B cell (primary cell): Measurements from ENCODE around the gene B3GLCT. TPM values are rescaled to one million over a fixed set of nuclear protein-coding genes. Genes with fewer than 3 reads are reported as not detected.

ENCODE experiments used
- ATAC-seq: fragments of 200-7000 bp; cut with Tn5 transposase; one replicate; pipeline ENCODE4 v1.10.0; 2021; ENCODE audit warnings: low read depth, mild to moderate bottlenecking, moderate number of reproducible peaks, moderate library complexity
- CTCF ChIA-PET: fragments of 350-600 bp; sonication (Branson Sonifier 250); formaldehyde crosslinking; loops from one replicate; lab custom pipeline; 2021; ENCODE audit warnings: antibody characterized with exemption, inconsistent platforms; lab: Charles Lee
- POLR2A ChIA-PET: fragments of 350-600 bp; sonication (Branson Sonifier 250); formaldehyde crosslinking; loops from one replicate; lab custom pipeline; 2021; ENCODE audit warnings: antibody characterized with exemption; lab: Charles Lee
- DNase-seq: peaks from one replicate; pipeline ENCODE4 v3.0.0; 2013
- H2AFZ ChIP-seq: 2 replicates; pipeline ENCODE4 v1.6.1; 2012; ENCODE audit warnings: mild to moderate bottlenecking, low read depth, low read length; ENCODE audit not compliant: insufficient read depth, poor library complexity, severe bottlenecking
- H3K27ac ChIP-seq, 2 donors: 1 replicate in 1 of 2; 2 replicates in 1 of 2; pipeline ENCODE4 v1.5.1; 2012 to 2013; ENCODE audit warnings: low read length in 2 of 2, mild to moderate bottlenecking in 2 of 2, moderate library complexity in 1 of 2
- H3K27me3 ChIP-seq, 4 experiments: fragments of 200-600 bp in 1 of 4; sonication (generic) in 1 of 4; replicated peaks in 1 of 4; 1 replicate in 2 of 4; 2 replicates in 2 of 4; pipeline versions ENCODE4 v1.6.1 to v1.7.0; 2013 to 2016; ENCODE audit warnings: low read length in 3 of 4, mild to moderate bottlenecking in 2 of 4, mixed read lengths in 1 of 4, moderate library complexity in 1 of 4; ENCODE audit not compliant: insufficient read depth in 4 of 4, control insufficient read depth in 3 of 4; ENCODE audit errors: control extremely low read depth in 1 of 4
- H3K36me3 ChIP-seq, 2 experiments: replicated peaks in 1 of 2; 1 replicate in 1 of 2; 2 replicates in 1 of 2; pipeline versions ENCODE4 v1.6.1 to v1.7.1; 2013; ENCODE audit warnings: low read length in 1 of 2; ENCODE audit not compliant: insufficient read depth in 2 of 2, control insufficient read depth in 1 of 2; ENCODE audit errors: control extremely low read depth in 1 of 2, extremely low read depth in 1 of 2
- H3K4me1 ChIP-seq, 2 donors: fragments of 200-600 bp in 1 of 2; sonication (generic) in 1 of 2; 1 replicate in 1 of 2; 2 replicates in 1 of 2; pipeline versions ENCODE4 v1.5.1 to v1.6.1; 2013 to 2017; ENCODE audit warnings: low read length in 2 of 2; ENCODE audit not compliant: control insufficient read depth in 2 of 2, insufficient read depth in 2 of 2
- H3K4me2 ChIP-seq: replicated peaks from 2 replicates; pipeline ENCODE3; 2012; ENCODE audit warnings: mild to moderate bottlenecking, low read depth, low read length; ENCODE audit not compliant: poor library complexity, severe bottlenecking
- H3K4me3 ChIP-seq, 5 experiments: fragments of 200-600 bp in 1 of 5; sonication (generic) in 1 of 5; 1 replicate in 3 of 5; 2 replicates in 2 of 5; pipeline versions ENCODE4 v1.5.1 to v1.7.0; 2011 to 2016; ENCODE audit warnings: low read length in 4 of 5, mild to moderate bottlenecking in 4 of 5, low read depth in 2 of 5, control low read depth in 1 of 5, moderate library complexity in 1 of 5; ENCODE audit not compliant: insufficient read depth in 1 of 5; ENCODE audit errors: control extremely low read depth in 1 of 5, extremely low read depth in 1 of 5
- H3K79me2 ChIP-seq: fragments of 200-600 bp; sonication (generic); one replicate; pipeline ENCODE4 v1.6.0; 2016; ENCODE audit warnings: low read length; ENCODE audit not compliant: control insufficient read depth, insufficient read depth
- H3K9ac ChIP-seq: fragments of 200-600 bp; sonication (generic); 2 replicates; pipeline ENCODE4 v1.6.1; 2017; ENCODE audit warnings: mild to moderate bottlenecking, low read length, moderate library complexity
- H3K9me3 ChIP-seq, 3 donors: one replicate each; pipeline versions ENCODE4 v1.6.1 to v1.7.1; 2013; ENCODE audit warnings: low read length in 2 of 3; ENCODE audit not compliant: control insufficient read depth in 2 of 3, insufficient read depth in 1 of 3; ENCODE audit errors: control extremely low read depth in 1 of 3
- H4K20me1 ChIP-seq: 2 replicates; pipeline ENCODE4 v1.6.0; 2012; ENCODE audit warnings: mild to moderate bottlenecking, low read length; ENCODE audit not compliant: insufficient read depth, control insufficient read depth, poor library complexity, severe bottlenecking
- H3K27ac Mint-ChIP-seq: one replicate; pipeline ENCODE4 v1.8.0; 2021; ENCODE audit warnings: mixed read lengths
- H3K27me3 Mint-ChIP-seq: one replicate; pipeline ENCODE4 v1.8.0; 2021; ENCODE audit warnings: mixed read lengths
- H3K4me1 Mint-ChIP-seq: one replicate; pipeline ENCODE4 v1.8.0; 2021; ENCODE audit warnings: mixed read lengths
- H3K4me3 Mint-ChIP-seq: one replicate; pipeline ENCODE4 v1.8.0; 2021; ENCODE audit warnings: mixed read lengths
- H3K9me3 Mint-ChIP-seq: one replicate; pipeline ENCODE4 v1.8.0; 2022; ENCODE audit warnings: mixed read lengths; ENCODE audit not compliant: insufficient read depth
- EZH2 ChIP-seq: IDR thresholded peaks from 2 replicates; pipeline ENCODE4 v1.6.1; 2012; ENCODE audit warnings: borderline replicate concordance, low read depth, mild to moderate bottlenecking, moderate library complexity, low read length; ENCODE audit not compliant: insufficient read depth, poor library complexity, severe bottlenecking
- WGBS: methylation state at CpG from one replicate; pipeline ENCODE4 v1.1.5; 2013; ENCODE audit warnings: missing lambda C conversion rate; ENCODE audit not compliant: insufficient coverage; 5-methylcytosine and 5-hydroxymethylcytosine counted together
- intact Hi-C: fragments of 100-400 bp; cut with micrococcal nuclease; formaldehyde crosslinking; loops from one replicate; pipeline ENCODE4 v1.10.0; 2022
- polyA plus RNA-seq: library from polyadenylated mRNA; depleted of rRNA; stranded (reverse); fragments of >200 nt; gene quantifications from 2 replicates; pipeline ENCODE4 v1.2.3, GENCODE V29; 2012
- total RNA-seq, 2 donors: library from RNA; stranded (reverse); fragments of 120-200 nt in 1 of 2; gene quantifications; 1 replicate in 1 of 2; 2 replicates in 1 of 2; pipeline versions ENCODE4 v1.2.3 to v1.2.4, GENCODE V29; 2013 to 2022
- TF ChIP-seq, protein P1 (sequence below): fragments of 200-600 bp; IDR thresholded peaks from one replicate; pipeline ENCODE4 v1.8.0; 2022; ENCODE audit warnings: antibody characterized with exemption, mild to moderate bottlenecking

The B3GLCT gene
- total and polyA plus RNA-seq, 2 donors (not counting 1 experiment from before 2014, with no cell fraction given), result 1.4 to 6.2 TPM

- Histone ChIP-seq H3K4me1 (no peaks in the 10 kb centered on the region), H3K27ac (no peak overlapping the region), H3K9ac (no peak overlapping the region), H3K4me3 (no peak overlapping the region), H3K9me3 (no peaks in the 10 kb centered on the region), H3K79me2 (no peaks in the 10 kb centered on the region), H4K20me1 (no peaks in the 10 kb centered on the region), H3K4me2 (no peak overlapping the region), H3K36me3 (no peaks in the 10 kb centered on the region), H3K27me3 (no peaks in the 10 kb centered on the region), H2AFZ (no peak overlapping the region)
- Mint-ChIP-seq H3K4me1 (peaks cover 7% of the 10 kb centered on the region), H3K27me3 (no peaks in the 10 kb centered on the region), H3K4me3 (no peak overlapping the region), H3K27ac (no peak overlapping the region), H3K9me3 (no peaks in the 10 kb centered on the region)
- TF ChIP-seq EZH2, result no peak
- TF ChIP-seq, protein P1, sequence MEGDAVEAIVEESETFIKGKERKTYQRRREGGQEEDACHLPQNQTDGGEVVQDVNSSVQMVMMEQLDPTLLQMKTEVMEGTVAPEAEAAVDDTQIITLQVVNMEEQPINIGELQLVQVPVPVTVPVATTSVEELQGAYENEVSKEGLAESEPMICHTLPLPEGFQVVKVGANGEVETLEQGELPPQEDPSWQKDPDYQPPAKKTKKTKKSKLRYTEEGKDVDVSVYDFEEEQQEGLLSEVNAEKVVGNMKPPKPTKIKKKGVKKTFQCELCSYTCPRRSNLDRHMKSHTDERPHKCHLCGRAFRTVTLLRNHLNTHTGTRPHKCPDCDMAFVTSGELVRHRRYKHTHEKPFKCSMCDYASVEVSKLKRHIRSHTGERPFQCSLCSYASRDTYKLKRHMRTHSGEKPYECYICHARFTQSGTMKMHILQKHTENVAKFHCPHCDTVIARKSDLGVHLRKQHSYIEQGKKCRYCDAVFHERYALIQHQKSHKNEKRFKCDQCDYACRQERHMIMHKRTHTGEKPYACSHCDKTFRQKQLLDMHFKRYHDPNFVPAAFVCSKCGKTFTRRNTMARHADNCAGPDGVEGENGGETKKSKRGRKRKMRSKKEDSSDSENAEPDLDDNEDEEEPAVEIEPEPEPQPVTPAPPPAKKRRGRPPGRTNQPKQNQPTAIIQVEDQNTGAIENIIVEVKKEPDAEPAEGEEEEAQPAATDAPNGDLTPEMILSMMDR, result no peak
- WGBS, result 71% methylated on average over 1 of the region's 4 CpGs
- ChIA-PET POLR2A (no interaction called here), CTCF (interaction anchor here (0.6 to 2.2 kb wide), 2 partner anchors 16 to 20 kb away, joined by 4 to 9 read pairs; no protein-coding TSS in a partner anchor)
- intact Hi-C loops, result no loop called here
- DNase-seq (no peak), ATAC-seq (no peak)
These were observed 20.3 kb downstream of the B3GLCT start for GRCh38 chr13:31219909-31220598.

GRCh38 chr13:31221057-31221456, 21.3 kb downstream of the B3GLCT start:
- POLR2A ChIA-PET, result no interaction called here

More at GRCh38 chr13:31221057-31221456, 21.3 kb downstream of the B3GLCT start:
- Histone ChIP-seq H3K27ac (no peak overlapping the region), H3K4me1 (no peaks in the 10 kb centered on the region), H3K27me3 (no peaks in the 10 kb centered on the region), H3K4me2 (no peak overlapping the region), H3K9me3 (no peaks in the 10 kb centered on the region), H3K4me3 (no peak overlapping the region), H2AFZ (no peak overlapping the region), H3K9ac (no peak overlapping the region), H4K20me1 (no peaks in the 10 kb centered on the region), H3K36me3 (no peaks in the 10 kb centered on the region), H3K79me2 (no peaks in the 10 kb centered on the region)
- Mint-ChIP-seq H3K9me3 (no peaks in the 10 kb centered on the region), H3K27ac (no peak overlapping the region), H3K4me1 (peaks cover 7% of the 10 kb centered on the region), H3K4me3 (no peak overlapping the region), H3K27me3 (no peaks in the 10 kb centered on the region)
- CTCF ChIA-PET, result interaction anchor here (2.2 kb wide), 1 partner anchor 15 kb away, joined by 9 read pairs; no protein-coding TSS in a partner anchor
- no peak for DNase-seq
- 100% methylated on average over 2 of the region's 3 CpGs for WGBS
- no peak for ATAC-seq
- intact Hi-C loops, result no loop called here
- no peak for TF ChIP-seq EZH2
- TF ChIP-seq, protein P1, result no peak
